Aorta (tissue), 5 donors: Measurements from ENCODE around the gene DNAH6. TPM values are rescaled to one million over a fixed set of nuclear protein-coding genes. Genes with fewer than 3 reads are reported as not detected.

ENCODE experiments used
- ATAC-seq: fragments of 200-7000 bp; cut with Tn5 transposase; one replicate; pipeline ENCODE4 v1.9.1; 2022; ENCODE audit warnings: moderate library complexity; ENCODE audit not compliant: low FRiP score
- DNase-seq, 2 donors: peaks; one replicate each; pipeline ENCODE4 v3.0.0-alpha.2; 2020
- H3K27ac ChIP-seq, 2 donors: one replicate each; pipeline ENCODE4 v1.5.1; 2013; ENCODE audit warnings: low read length in 2 of 2, mild to moderate bottlenecking in 2 of 2, moderate library complexity in 2 of 2, control low read depth in 1 of 2, inconsistent platforms in 1 of 2, low read depth in 1 of 2
- H3K27me3 ChIP-seq, 2 donors: one replicate each; pipeline ENCODE4 v1.6.1; 2013; ENCODE audit warnings: control low read depth in 1 of 2, low read length in 1 of 2, mild to moderate bottlenecking in 1 of 2, moderate library complexity in 1 of 2; ENCODE audit not compliant: insufficient read depth in 2 of 2, control insufficient read depth in 1 of 2
- H3K36me3 ChIP-seq, 2 donors: one replicate each; pipeline ENCODE4 v1.6.1; 2013; ENCODE audit warnings: control low read depth in 1 of 2, low read length in 1 of 2, mild to moderate bottlenecking in 1 of 2; ENCODE audit not compliant: insufficient read depth in 2 of 2, control insufficient read depth in 1 of 2
- H3K4me1 ChIP-seq, 2 donors: one replicate each; pipeline ENCODE4 v1.6.1; 2013; ENCODE audit warnings: low read length in 2 of 2, control low read depth in 1 of 2, mild to moderate bottlenecking in 1 of 2, moderate library complexity in 1 of 2; ENCODE audit not compliant: insufficient read depth in 2 of 2, control insufficient read depth in 1 of 2
- H3K4me3 ChIP-seq, 2 donors: one replicate each; pipeline ENCODE4 v1.5.1; 2013; ENCODE audit warnings: low read length in 2 of 2, control low read depth in 1 of 2, mild to moderate bottlenecking in 1 of 2
- H3K9me3 ChIP-seq: one replicate; pipeline ENCODE4 v1.6.1; 2013; ENCODE audit warnings: mild to moderate bottlenecking, low read length; ENCODE audit not compliant: control insufficient read depth
- WGBS, 2 donors: extraction: QIAGEN DNeasy Blood & Tissue Kit; methylation state at CpG; one replicate each; pipeline ENCODE4 v1.1.7; 2013; 5-methylcytosine and 5-hydroxymethylcytosine counted together
- intact Hi-C, 2 donors: fragments of 100-400 bp; cut with DNase I; formaldehyde crosslinking; loops; one replicate each; pipeline versions ENCODE4 v1.14.2 to v1.15.0; 2022
- polyA plus RNA-seq, 2 donors: library from polyadenylated mRNA; stranded (reverse); fragments of 200-250 nt; gene quantifications; one replicate each; pipeline ENCODE4 v1.2.3, GENCODE V29; 2013
- total RNA-seq, 2 donors: library from RNA; stranded (reverse); fragmentation: NEBNext Ultra II Directional; extraction: Animal tissue kit (Norgen Biotek cat#: 25700); gene quantifications; one replicate each; pipeline ENCODE4 v1.2.1, GENCODE V29; 2021
- donor health status: healthy with polysubstance abuse.
- donor health status: Bipolar disorder and iron deficiency.
- donor health status: DM: no; HTN: no; CAD: no.
- donor health status: DM: no; HTN: no; CAD: no.
- donor health status: DM: yes; HTN: yes; CAD: no.

DNAH6 gene
- total and polyA plus RNA-seq, 4 donors = 0.08 to 5.0 (median 0.60) TPM

DNA sequence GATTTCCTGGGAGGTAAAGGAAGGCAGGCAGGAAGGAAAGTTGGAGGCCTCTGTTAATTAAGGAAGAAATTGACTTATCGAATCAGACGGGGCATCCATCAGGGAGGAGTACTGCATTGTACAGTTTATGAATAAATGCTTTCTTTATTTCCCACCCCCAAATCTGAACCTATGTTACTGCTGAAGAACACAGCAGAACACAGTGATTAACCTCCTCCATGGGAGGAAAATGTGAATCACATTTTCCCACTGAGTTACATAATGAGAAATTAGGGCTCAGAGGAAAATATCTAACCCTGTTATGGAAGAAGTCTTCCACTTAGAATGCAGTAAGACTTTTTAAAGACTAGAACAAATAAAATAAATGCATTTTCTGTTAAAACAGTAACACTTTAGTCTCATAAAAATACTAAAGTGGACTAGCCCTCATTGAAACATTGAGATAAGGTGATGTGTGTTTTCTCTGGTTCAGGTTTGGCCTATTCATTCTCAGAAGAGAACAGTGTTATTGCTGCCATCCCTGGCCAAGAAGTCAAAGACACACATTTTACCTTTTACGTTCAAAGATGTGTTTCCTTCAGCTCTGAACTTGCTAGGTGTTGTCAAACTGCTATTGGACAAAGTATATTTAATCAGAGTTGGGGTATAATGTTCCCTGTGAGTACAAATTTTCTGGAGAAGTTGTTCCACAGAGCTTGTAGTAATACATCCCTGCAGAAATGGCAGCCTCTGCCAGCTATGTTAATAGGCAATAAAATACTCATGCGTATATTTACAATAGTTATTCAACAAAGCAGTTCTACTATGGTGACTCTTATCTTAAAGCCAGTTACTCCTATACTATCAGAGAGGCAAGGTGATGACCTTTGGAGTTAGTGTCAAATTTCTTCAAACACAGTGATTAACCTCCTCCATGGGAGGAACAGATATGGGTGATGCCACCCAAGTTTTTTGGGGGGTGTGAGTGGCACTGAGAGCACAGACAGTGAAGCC, 11.1 kb downstream of the DNAH6 start:
- H3K9me3 ChIP-seq = no peaks in the 10 kb centered on the region
- H3K27ac ChIP-seq = no peak overlapping the region
- 65 to 70% methylated on average over 4 of the region's 4 CpGs for WGBS, 2 donors
- DNase-seq (no peak), ATAC-seq (no peak)
- intact Hi-C loops = no loop called here
- H3K4me1 ChIP-seq = peaks cover 0 to 1% of the 10 kb centered on the region in 2 donors
- no peaks in the 10 kb centered on the region for H3K27me3 ChIP-seq
- no peak overlapping the region for H3K4me3 ChIP-seq
- no peaks in the 10 kb centered on the region for H3K36me3 ChIP-seq

DNA sequence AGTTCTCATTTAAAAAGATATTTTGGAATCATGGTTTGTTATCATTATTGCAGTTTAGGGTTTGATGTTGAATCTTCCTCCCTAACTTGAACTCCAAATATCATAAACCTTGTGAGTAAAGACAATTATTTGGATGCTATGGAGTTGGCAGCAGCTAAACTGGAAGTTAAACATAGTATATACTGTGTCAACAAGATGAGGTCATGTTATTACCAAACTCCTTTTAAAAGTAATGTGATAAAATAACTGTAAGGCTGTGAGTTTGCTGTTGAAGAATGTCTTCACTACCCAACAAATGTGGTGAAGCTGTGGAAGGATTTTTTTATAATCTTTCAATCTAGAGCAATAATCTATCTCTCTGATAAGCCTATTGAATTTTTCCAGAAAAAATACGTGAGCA, 16.0 kb downstream of the DNAH6 start:
- no peaks in the 10 kb centered on the region for H3K27me3 ChIP-seq
- H3K4me3 ChIP-seq = no peak overlapping the region
- no peak for ATAC-seq
- 56 to 63% methylated on average over 1 of the region's 1 CpG for WGBS, 2 donors
- peaks cover under 1% of the 10 kb centered on the region for H3K9me3 ChIP-seq
- no peaks in the 10 kb centered on the region for H3K4me1 ChIP-seq
- no peak for DNase-seq
- H3K27ac ChIP-seq = no peak overlapping the region
- intact Hi-C loops = no loop called here
- H3K36me3 ChIP-seq = no peaks in the 10 kb centered on the region

DNA sequence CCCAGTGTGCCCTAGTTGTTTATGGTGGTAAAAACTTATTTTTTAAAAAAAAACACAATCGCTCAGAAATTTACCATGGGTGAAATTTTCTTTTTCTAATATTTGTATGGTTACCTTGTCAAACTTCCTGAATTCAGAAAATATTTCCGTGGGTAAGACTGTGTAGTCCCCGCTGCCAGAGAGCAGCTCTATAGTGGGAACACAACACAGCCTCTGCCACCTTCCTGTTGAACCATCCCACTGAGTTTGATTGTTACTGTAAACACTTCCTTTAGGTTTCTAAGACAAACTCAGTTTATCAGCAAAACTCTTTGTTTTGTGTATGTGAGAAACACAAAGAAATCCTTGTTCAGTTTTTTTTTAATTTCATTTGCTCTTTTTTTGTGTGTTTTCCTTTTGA, 17.9 kb downstream of the DNAH6 start:
- no peak for DNase-seq
- H3K4me1 ChIP-seq = no peaks in the 10 kb centered on the region
- H3K9me3 ChIP-seq = peaks cover 1% of the 10 kb centered on the region
- H3K4me3 ChIP-seq = no peak overlapping the region
- intact Hi-C loops = no loop called here
- 44 to 51% methylated on average over 3 of the region's 3 CpGs for WGBS, 2 donors
- no peak overlapping the region for H3K27ac ChIP-seq
- no peak for ATAC-seq
- H3K36me3 ChIP-seq = no peaks in the 10 kb centered on the region
- H3K27me3 ChIP-seq = no peaks in the 10 kb centered on the region

GRCh38 chr2:84537251-84537650, 21.0 kb downstream of the DNAH6 start:
- no peak for DNase-seq
- peaks cover 1% of the 10 kb centered on the region for H3K9me3 ChIP-seq
- WGBS, 2 donors = 91% methylated on average over 1 of the region's 1 CpG
- no peaks in the 10 kb centered on the region for H3K4me1 ChIP-seq
- ATAC-seq = no peak
- no peak overlapping the region for H3K4me3 ChIP-seq
- H3K27me3 ChIP-seq = no peaks in the 10 kb centered on the region
- intact Hi-C loops = no loop called here
- H3K27ac ChIP-seq = no peak overlapping the region
- no peaks in the 10 kb centered on the region for H3K36me3 ChIP-seq

DNA sequence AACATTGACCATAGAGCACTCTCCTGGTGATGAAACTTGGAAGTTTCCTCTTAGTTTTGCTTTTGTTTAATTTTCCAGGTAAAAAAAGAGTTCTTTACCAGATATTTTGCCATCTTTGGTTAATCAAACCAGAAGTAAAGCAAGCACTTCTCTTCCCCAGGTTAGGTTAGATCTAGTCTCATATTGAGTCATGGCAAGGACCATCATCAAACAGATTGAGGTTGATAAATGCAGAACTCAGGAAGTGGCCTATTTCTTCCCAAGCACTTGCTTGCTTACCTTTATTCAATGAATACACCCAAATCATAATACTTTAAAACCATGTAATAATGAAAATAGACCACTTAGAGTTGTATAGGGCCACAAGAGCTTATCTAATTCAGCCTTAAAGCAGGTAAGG, 23.4 kb downstream of the DNAH6 start:
- Histone ChIP-seq H3K36me3 (no peaks in the 10 kb centered on the region), H3K4me1 (no peaks in the 10 kb centered on the region), H3K9me3 (peaks cover 1% of the 10 kb centered on the region), H3K27me3 (no peaks in the 10 kb centered on the region), H3K4me3 (no peak overlapping the region), H3K27ac (no peak overlapping the region)
- DNase-seq = no peak
- ATAC-seq = no peak
- intact Hi-C loops = no loop called here

GRCh38 chr2:84545005-84545404, 28.7 kb downstream of the DNAH6 start:
- ATAC-seq = no peak
- no peak overlapping the region for H3K27ac ChIP-seq
- intact Hi-C loops = no loop called here
- no peak overlapping the region for H3K4me3 ChIP-seq
- H3K27me3 ChIP-seq = no peaks in the 10 kb centered on the region
- no peaks in the 10 kb centered on the region for H3K9me3 ChIP-seq
- no peak for DNase-seq
- H3K36me3 ChIP-seq = no peaks in the 10 kb centered on the region
- H3K4me1 ChIP-seq = no peaks in the 10 kb centered on the region

- Histone ChIP-seq H3K9me3 (no peaks in the 10 kb centered on the region), H3K36me3 (no peaks in the 10 kb centered on the region), H3K4me1 (no peaks in the 10 kb centered on the region), H3K27me3 (no peaks in the 10 kb centered on the region), H3K4me3 (no peak overlapping the region), H3K27ac (no peak overlapping the region)
- 54 to 63% methylated on average over 2 of the region's 2 CpGs for WGBS, 2 donors
- ATAC-seq (no peak), DNase-seq (no peak)
- intact Hi-C loops = no loop called here
These were observed 30.3 kb downstream of the DNAH6 start for GRCh38 chr2:84546551-84546950.

DNA sequence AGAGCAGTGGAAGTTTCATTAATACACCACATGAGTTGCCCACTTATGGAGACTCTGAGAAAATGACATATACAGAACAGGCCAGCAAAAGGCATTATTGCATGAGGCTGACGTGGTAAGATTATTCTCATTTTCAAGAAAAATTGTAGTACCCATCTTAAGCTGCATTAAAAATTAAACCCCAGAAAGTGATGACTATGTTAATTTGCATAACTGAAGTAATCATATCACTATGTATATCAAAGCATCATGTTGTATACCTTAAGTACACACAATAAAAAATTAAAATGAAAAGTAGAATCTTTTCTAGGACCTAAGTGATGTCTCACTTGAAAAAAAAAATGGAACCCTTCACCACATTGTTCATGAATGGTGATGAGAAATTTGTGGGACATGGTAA, 32.0 kb downstream of the DNAH6 start:
- H3K27ac ChIP-seq = no peak overlapping the region
- ATAC-seq = no peak
- H3K36me3 ChIP-seq = no peaks in the 10 kb centered on the region
- no peaks in the 10 kb centered on the region for H3K4me1 ChIP-seq
- DNase-seq = no peak
- H3K9me3 ChIP-seq = no peaks in the 10 kb centered on the region
- H3K4me3 ChIP-seq = no peak overlapping the region
- WGBS, 2 donors = 66 to 67% methylated on average over 1 of the region's 1 CpG
- H3K27me3 ChIP-seq = no peaks in the 10 kb centered on the region
- intact Hi-C loops = no loop called here

GRCh38 chr2:84550916-84551315, 34.6 kb downstream of the DNAH6 start:
- intact Hi-C loops = no loop called here
- no peaks in the 10 kb centered on the region for H3K4me1 ChIP-seq
- no peak overlapping the region for H3K4me3 ChIP-seq
- H3K27ac ChIP-seq = no peak overlapping the region
- WGBS, 2 donors = 52 to 57% methylated on average over 1 of the region's 1 CpG
- no peak for DNase-seq
- H3K9me3 ChIP-seq = no peaks in the 10 kb centered on the region
- no peak for ATAC-seq
- no peaks in the 10 kb centered on the region for H3K27me3 ChIP-seq
- H3K36me3 ChIP-seq = no peaks in the 10 kb centered on the region
